Calu3 (cell line): ENCODE measurements around the gene ZNF534. TPM values are rescaled to one million over a fixed set of nuclear protein-coding genes. Genes with fewer than 3 reads are reported as not detected.
"Not testable (repeated sequence)": the region's sequence is repeated elsewhere in the genome, so short reads cannot be mapped to it uniquely, and the experiment has no call there.

Experiments
- BruUV-seq: library from RNA; stranded (reverse); fragments of 400-500 nt; replicated peaks from 2 replicates; lab custom pipeline; 2021; lab: Mats Ljungman, UMichigan
- CTCF ChIA-PET: fragments of 300-600 bp; sonication (Branson Sonifier 250); formaldehyde crosslinking; loops from one replicate; lab custom pipeline; 2022; ENCODE audit warnings: antibody characterized with exemption; lab: Charles Lee
- DNase-seq: peaks from one replicate; pipeline ENCODE4 v3.0.0; 2022
- H3K27ac Mint-ChIP-seq: one replicate; pipeline ENCODE4 v1.8.0; 2022; ENCODE audit warnings: mixed read lengths; ENCODE audit not compliant: unreplicated experiment
- H3K27me3 Mint-ChIP-seq: one replicate; pipeline ENCODE4 v1.8.0; 2022; ENCODE audit warnings: mixed read lengths; ENCODE audit not compliant: unreplicated experiment
- H3K36me3 Mint-ChIP-seq: one replicate; pipeline ENCODE4 v1.8.0; 2022; ENCODE audit warnings: mild to moderate bottlenecking, moderate library complexity, mixed read lengths; ENCODE audit not compliant: insufficient read depth, unreplicated experiment
- H3K4me1 Mint-ChIP-seq: one replicate; pipeline ENCODE4 v1.8.0; 2022; ENCODE audit warnings: mild to moderate bottlenecking, low read depth, mixed read lengths; ENCODE audit not compliant: unreplicated experiment
- H3K4me3 Mint-ChIP-seq: one replicate; pipeline ENCODE4 v1.8.0; 2022; ENCODE audit warnings: mild to moderate bottlenecking, low read depth, moderate library complexity, mixed read lengths; ENCODE audit not compliant: unreplicated experiment
- H3K9me3 Mint-ChIP-seq: one replicate; pipeline ENCODE4 v1.8.0; 2022; ENCODE audit warnings: low read depth, mixed read lengths; ENCODE audit not compliant: unreplicated experiment
- CTCF ChIP-seq: fragments of 200-600 bp; IDR thresholded peaks from one replicate; pipeline ENCODE4 v1.8.0; 2022; ENCODE audit warnings: antibody characterized with exemption; ENCODE audit not compliant: unreplicated experiment
- intact Hi-C: fragments of 100-400 bp; cut with micrococcal nuclease; formaldehyde crosslinking; loops from one replicate; pipeline ENCODE4 v1.10.0; 2022; ENCODE audit not compliant: unreplicated experiment
- total RNA-seq: library from RNA; stranded (reverse); gene quantifications from 2 replicates; pipeline ENCODE4 v1.2.3, GENCODE V29; 2022

The ZNF534 gene
- total RNA-seq, 1 experiment from 2014 or later = not detected

- BruUV-seq = no TSS peak
- no peaks in the 10 kb centered on the region for H3K27me3 Mint-ChIP-seq
- DNase-seq = no peak
Observed at GRCh38 chr19:52498571-52498970, 69.6 kb downstream of the ZNF534 start.

GRCh38 chr19:52500474-52500873 lies 71.5 kb downstream of the ZNF534 start:
- intact Hi-C loops, H3K27ac Mint-ChIP-seq, H3K36me3 Mint-ChIP-seq, BruUV-seq, H3K4me1 Mint-ChIP-seq, H3K4me3 Mint-ChIP-seq, DNase-seq, H3K27me3 Mint-ChIP-seq, CTCF ChIA-PET: not testable (repeated sequence)
- peaks cover 10% of the 10 kb centered on the region for H3K9me3 Mint-ChIP-seq

More at GRCh38 chr19:52498571-52498970, 69.6 kb downstream of the ZNF534 start:
- Mint-ChIP-seq H3K4me1 (no peaks in the 10 kb centered on the region), H3K27ac (no peak overlapping the region), H3K9me3 (peaks cover 14% of the 10 kb centered on the region), H3K4me3 (no peak overlapping the region), H3K36me3 (no peaks in the 10 kb centered on the region)
- intact Hi-C loops = no loop called here
- TF ChIP-seq CTCF = no peak
- CTCF ChIA-PET = no interaction called here

GRCh38 chr19:52500991-52501390 lies 72.0 kb downstream of the ZNF534 start:
- H3K4me1 Mint-ChIP-seq, H3K27ac Mint-ChIP-seq, H3K36me3 Mint-ChIP-seq, BruUV-seq, H3K4me3 Mint-ChIP-seq, intact Hi-C loops, H3K27me3 Mint-ChIP-seq, DNase-seq, CTCF ChIA-PET: not testable (repeated sequence)
- H3K9me3 Mint-ChIP-seq = peaks cover 10% of the 10 kb centered on the region

Other genes starting within 250 kb of the ZNF534 start
- gene PPP2R1A, start 239.1 kb upstream of the ZNF534 start, total RNA-seq = 288 and 291 TPM in 2 replicates
- 26.6 and 28.3 TPM in 2 replicates for gene ZNF766, start 159.6 kb upstream of the ZNF534 start, total RNA-seq
- gene ZNF480, start 132.0 kb upstream of the ZNF534 start, total RNA-seq = 4.9 and 5.1 TPM in 2 replicates
- gene ZNF610, start 92.9 kb upstream of the ZNF534 start, total RNA-seq = not detected in 2 replicates
- not detected in 2 replicates for gene ZNF880, start 59.2 kb upstream of the ZNF534 start, total RNA-seq
- gene ZNF528, start 31.3 kb upstream of the ZNF534 start, total RNA-seq = not detected in 2 replicates
- gene ZNF578, start 24.4 kb downstream of the ZNF534 start, total RNA-seq = not detected in 2 replicates
- not detected in 2 replicates for gene ZNF808, start 98.5 kb downstream of the ZNF534 start, total RNA-seq
- not detected in 2 replicates for gene ZNF701, start 141.1 kb downstream of the ZNF534 start, total RNA-seq
- 5.3 and 9.5 TPM in 2 replicates for gene ZNF83, start 209.2 kb downstream of the ZNF534 start, total RNA-seq